Activated CD4-positive, alpha-beta memory T cell treated with anti-CD3 and anti-CD28 coated beads for 36 hours (primary cell): Measurements from ENCODE around the gene SLX4IP. TPM values are rescaled to one million over a fixed set of nuclear protein-coding genes. Genes with fewer than 3 reads are reported as not detected.
"Not testable (repeated sequence)": the region's sequence is repeated elsewhere in the genome, so short reads cannot be mapped to it uniquely, and the experiment has no call there.

ENCODE experiments used
- CTCF ChIA-PET: fragments of 350-600 bp; sonication (Branson Sonifier 250); formaldehyde crosslinking; loops from one replicate; lab custom pipeline; 2021; ENCODE audit warnings: antibody characterized with exemption, inconsistent platforms; lab: Charles Lee
- POLR2A ChIA-PET: fragments of 350-600 bp; sonication (Branson Sonifier 250); formaldehyde crosslinking; loops from one replicate; lab custom pipeline; 2021; ENCODE audit warnings: antibody characterized with exemption; lab: Charles Lee
- DNase-seq: peaks from one replicate; pipeline ENCODE4 v3.0.0-alpha.2; 2020
- H3K27ac Mint-ChIP-seq: one replicate; pipeline ENCODE4 v1.8.0; 2021; ENCODE audit warnings: mixed read lengths
- H3K27me3 Mint-ChIP-seq: one replicate; pipeline ENCODE4 v1.8.0; 2021; ENCODE audit warnings: mixed read lengths
- H3K36me3 Mint-ChIP-seq: one replicate; pipeline ENCODE4 v1.8.0; 2021; ENCODE audit warnings: mixed read lengths
- H3K4me1 Mint-ChIP-seq: one replicate; pipeline ENCODE4 v1.8.0; 2021; ENCODE audit warnings: low read depth, mixed read lengths
- H3K4me3 Mint-ChIP-seq: one replicate; pipeline ENCODE4 v1.8.0; 2021; ENCODE audit warnings: mild to moderate bottlenecking, mixed read lengths
- H3K9me3 Mint-ChIP-seq: one replicate; pipeline ENCODE4 v1.8.0; 2021; ENCODE audit warnings: mixed read lengths
- intact Hi-C: fragments of 100-400 bp; cut with micrococcal nuclease; formaldehyde crosslinking; loops from one replicate; pipeline ENCODE4 v1.15.1; 2023
- total RNA-seq, 2 experiments: library from RNA; stranded (reverse); gene quantifications; one replicate each; pipeline ENCODE4 v1.2.3, GENCODE V29; 2021

SLX4IP gene
- total RNA-seq, 2 experiments from 2014 or later = 5.5 to 6.3 TPM

DNA sequence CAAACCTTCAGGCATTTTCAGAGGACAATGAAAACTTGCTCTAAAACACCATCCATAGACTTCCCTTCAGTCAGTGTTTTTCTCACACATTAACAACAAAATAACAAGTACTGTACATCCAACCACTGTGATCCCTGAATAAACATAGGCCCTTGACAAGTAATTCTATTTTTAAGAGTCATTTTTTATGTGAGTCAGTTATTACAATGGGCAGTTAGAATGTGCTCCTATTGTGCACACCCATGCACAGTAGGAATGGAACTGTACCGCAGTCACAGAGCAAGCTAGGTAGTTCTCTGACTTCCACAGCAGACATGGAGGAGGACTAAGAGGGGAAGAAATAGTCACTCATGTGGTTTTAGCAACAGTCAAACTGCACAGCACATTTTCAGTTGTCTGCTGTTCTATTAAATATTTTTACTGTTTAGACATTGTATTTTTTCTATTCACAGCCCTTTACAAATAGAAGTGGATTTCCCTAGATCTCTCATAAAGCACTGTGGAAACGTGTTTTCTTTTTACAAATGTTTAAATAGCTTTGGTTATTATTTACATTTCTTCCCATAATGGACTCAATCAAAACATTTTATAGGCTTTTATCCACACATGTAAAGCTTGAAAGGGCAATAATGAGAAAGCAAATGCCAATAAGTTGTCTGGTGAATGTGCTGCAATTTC is 138.3 kb downstream of the SLX4IP start:
- no peak overlapping the region for H3K4me3 Mint-ChIP-seq
- no peaks in the 10 kb centered on the region for H3K9me3 Mint-ChIP-seq
- no peak for DNase-seq
- intact Hi-C loops = no loop called here
- CTCF ChIA-PET = no interaction called here
- H3K27me3 Mint-ChIP-seq = no peaks in the 10 kb centered on the region
- H3K27ac Mint-ChIP-seq = no peak overlapping the region
- peaks cover 22% of the 10 kb centered on the region for H3K36me3 Mint-ChIP-seq
- POLR2A ChIA-PET = no interaction called here
- H3K4me1 Mint-ChIP-seq = peaks cover 15% of the 10 kb centered on the region

DNA sequence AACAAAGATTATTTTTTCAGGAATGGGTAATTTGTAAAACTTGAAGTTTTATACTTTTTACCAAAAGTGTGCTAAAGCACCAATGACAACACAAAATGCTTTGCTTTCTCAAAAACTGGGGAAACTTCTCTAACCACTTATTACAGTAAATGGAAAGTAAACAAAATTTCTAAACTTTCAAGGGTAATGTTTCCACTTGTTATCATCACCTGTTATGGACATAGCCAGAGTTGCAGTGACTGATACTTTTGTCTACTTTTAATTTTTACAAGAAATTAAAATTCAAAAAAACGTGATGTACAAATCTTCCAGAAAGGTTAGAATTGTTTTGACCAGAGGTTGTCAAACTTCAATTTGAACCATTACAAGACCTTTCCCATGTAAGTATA is 138.8 kb downstream of the SLX4IP start:
- H3K27me3 Mint-ChIP-seq = no peaks in the 10 kb centered on the region
- no peak for DNase-seq
- ChIA-PET POLR2A (no interaction called here), CTCF (no interaction called here)
- no peak overlapping the region for H3K27ac Mint-ChIP-seq
- H3K4me1 Mint-ChIP-seq = peaks cover 21% of the 10 kb centered on the region
- intact Hi-C loops = no loop called here
- H3K4me3 Mint-ChIP-seq = no peak overlapping the region
- peaks cover 18% of the 10 kb centered on the region for H3K36me3 Mint-ChIP-seq
- H3K9me3 Mint-ChIP-seq = no peaks in the 10 kb centered on the region

DNA sequence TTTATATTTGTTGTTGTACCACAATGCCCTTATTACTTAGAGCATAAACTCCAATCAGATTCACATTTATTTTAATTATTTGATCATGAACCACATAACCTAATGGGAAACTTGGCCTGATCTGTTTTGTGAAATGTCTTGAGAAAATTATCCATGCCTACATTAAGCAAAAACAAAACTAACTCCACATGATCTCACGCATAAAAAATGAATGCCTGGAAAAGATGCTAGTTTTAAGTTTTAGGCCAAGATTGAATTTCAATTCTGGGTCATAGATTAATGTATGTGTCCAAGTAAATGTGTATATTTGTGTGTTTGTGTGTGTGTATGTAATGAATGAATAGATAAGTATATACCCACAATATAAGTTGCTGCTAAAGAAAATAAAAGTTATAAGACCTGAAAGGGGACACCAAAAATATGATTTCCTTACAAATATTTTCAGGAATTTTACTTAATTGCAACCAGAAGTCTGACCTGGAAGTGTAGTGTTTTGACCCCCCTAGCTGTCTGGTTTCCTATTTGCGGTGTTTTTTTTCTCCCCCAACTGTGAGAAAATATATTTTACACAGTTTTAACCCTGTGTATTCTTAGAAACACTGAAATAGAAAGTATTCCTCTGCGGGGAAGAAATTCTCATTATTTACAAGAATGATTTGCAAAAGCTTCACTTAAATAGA is 141.4 kb downstream of the SLX4IP start:
- intact Hi-C loops = no loop called here
- no peak overlapping the region for H3K4me3 Mint-ChIP-seq
- DNase-seq = no peak
- CTCF ChIA-PET = no interaction called here
- H3K27me3 Mint-ChIP-seq = no peaks in the 10 kb centered on the region
- H3K4me1 Mint-ChIP-seq = peaks cover 12% of the 10 kb centered on the region
- peaks cover 18% of the 10 kb centered on the region for H3K36me3 Mint-ChIP-seq
- POLR2A ChIA-PET = no interaction called here
- no peaks in the 10 kb centered on the region for H3K9me3 Mint-ChIP-seq
- no peak overlapping the region for H3K27ac Mint-ChIP-seq

DNA sequence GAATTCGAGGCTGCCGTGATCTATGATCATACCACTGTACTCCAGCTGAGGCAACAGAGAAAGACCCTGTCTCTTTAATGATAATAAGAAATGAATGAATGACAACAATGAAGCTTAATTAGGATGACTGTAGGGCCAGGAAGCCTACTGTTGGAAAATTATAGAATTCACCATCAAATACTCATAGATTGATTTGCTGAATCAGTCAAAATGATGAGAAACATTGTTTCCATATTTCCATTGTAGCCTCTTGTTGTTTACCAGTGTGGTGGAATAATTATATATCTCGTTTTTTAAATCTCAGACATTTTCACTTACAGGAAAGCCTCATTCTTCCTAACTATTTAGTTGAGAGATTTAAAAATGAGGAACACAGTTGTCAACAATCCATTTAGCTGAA is 142.5 kb downstream of the SLX4IP start:
- H3K27ac Mint-ChIP-seq = no peak overlapping the region
- ChIA-PET POLR2A (no interaction called here), CTCF (no interaction called here)
- H3K36me3 Mint-ChIP-seq = peaks cover 15% of the 10 kb centered on the region
- no peaks in the 10 kb centered on the region for H3K27me3 Mint-ChIP-seq
- intact Hi-C loops = no loop called here
- H3K4me1 Mint-ChIP-seq = peaks cover 5% of the 10 kb centered on the region
- no peaks in the 10 kb centered on the region for H3K9me3 Mint-ChIP-seq
- no peak overlapping the region for H3K4me3 Mint-ChIP-seq
- no peak for DNase-seq

DNA sequence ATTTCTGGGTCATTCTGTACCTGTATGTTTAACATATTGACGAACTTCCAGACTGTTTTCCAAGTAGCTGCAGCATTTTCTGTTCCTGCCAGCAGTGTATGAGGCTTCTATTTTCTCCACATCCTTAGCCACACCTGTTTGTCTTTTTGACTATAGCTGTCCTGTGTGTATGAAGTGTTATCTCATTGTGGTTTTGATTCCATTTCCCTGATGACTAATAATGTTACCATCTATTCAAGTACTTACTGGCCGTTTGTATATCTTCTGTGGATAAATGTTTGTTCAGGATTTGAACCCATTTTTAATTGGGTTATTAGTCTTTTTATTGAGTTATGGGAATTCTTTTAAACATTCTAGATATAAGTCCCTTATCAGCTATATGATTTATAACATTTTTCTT is 143.5 kb downstream of the SLX4IP start:
- intact Hi-C loops = no loop called here
- Mint-ChIP-seq H3K4me1 (peaks cover 5% of the 10 kb centered on the region), H3K9me3 (no peaks in the 10 kb centered on the region), H3K36me3 (peaks cover 7% of the 10 kb centered on the region), H3K4me3 (no peak overlapping the region), H3K27me3 (no peaks in the 10 kb centered on the region), H3K27ac (no peak overlapping the region)
- DNase-seq = no peak
- ChIA-PET CTCF (interaction anchor here (1.2 kb wide), 1 partner anchor 23 kb away, joined by 4 read pairs; no protein-coding TSS in a partner anchor), POLR2A (no interaction called here)

DNA sequence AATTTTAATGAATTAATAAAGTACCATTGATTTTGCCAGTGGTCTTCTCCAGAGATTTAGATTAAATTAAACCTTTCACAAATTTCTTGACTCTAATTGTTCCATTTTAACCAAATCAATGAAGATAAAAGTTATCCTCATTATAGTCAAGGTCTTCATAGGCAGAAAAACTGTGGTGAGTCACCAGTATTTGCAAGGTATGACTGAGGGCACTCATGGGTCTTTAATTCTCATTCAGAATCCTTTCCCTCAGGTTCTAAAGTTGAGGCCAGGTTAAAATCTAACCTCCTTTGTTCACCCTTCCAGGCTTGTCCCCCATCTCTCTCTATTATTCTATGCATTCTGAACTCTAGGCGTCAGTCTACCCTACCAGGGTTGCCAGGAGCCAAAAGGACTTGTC is 144.8 kb downstream of the SLX4IP start:
- no peaks in the 10 kb centered on the region for H3K9me3 Mint-ChIP-seq
- H3K4me1 Mint-ChIP-seq = peaks cover 5% of the 10 kb centered on the region
- H3K27ac Mint-ChIP-seq = no peak overlapping the region
- intact Hi-C loops = no loop called here
- H3K4me3 Mint-ChIP-seq = no peak overlapping the region
- H3K27me3 Mint-ChIP-seq = no peaks in the 10 kb centered on the region
- no peak for DNase-seq
- ChIA-PET POLR2A (no interaction called here), CTCF (no interaction called here)
- peaks cover 4% of the 10 kb centered on the region for H3K36me3 Mint-ChIP-seq

DNA sequence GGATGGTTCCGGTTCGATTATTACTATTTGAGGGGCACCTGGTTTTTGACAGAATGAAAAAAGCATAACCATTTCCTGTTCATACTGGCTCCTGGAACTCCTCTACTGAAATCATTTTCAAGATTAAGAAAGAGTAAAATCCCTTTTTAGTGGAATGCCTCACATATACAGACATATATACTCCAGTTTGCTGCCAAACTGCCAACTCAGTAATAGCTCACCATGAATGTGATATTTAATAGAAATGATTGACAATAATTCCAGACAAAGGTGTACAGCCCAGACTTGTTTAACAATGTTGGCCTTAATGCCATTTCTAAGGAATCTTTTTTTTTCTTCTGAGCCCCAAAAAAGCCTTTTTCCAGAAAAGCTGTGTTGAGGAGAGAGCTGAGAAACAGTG is 145.6 kb downstream of the SLX4IP start:
- CTCF ChIA-PET = interaction anchor here (1.9 kb wide), 1 partner anchor 14 kb away, joined by 7 read pairs; no protein-coding TSS in a partner anchor

DNA sequence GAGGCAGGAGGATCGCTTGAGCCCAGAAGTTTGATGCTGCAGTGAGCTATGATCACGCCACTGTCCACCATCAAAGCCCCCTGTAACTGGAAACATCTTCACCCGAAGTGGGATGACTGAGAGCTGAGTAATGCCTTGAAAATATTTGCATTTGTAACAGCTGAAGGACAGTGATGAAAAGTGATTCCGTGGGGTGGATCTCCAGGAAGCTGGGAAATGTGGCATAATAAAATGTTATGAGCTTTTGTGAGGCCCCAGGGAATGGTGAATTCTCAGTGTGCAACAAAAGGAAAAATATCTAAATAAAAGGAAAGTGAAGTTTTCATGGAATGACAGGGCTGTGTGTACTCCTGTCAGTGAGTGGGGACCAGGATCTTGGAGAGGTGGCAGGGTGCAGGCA is 146.7 kb downstream of the SLX4IP start:
- H3K9me3 Mint-ChIP-seq = no peaks in the 10 kb centered on the region
- POLR2A ChIA-PET = no interaction called here
- no peaks in the 10 kb centered on the region for H3K27me3 Mint-ChIP-seq
- H3K4me1 Mint-ChIP-seq = peaks cover 5% of the 10 kb centered on the region
- H3K36me3 Mint-ChIP-seq = peaks cover 4% of the 10 kb centered on the region
- H3K4me3 Mint-ChIP-seq = no peak overlapping the region
- CTCF ChIA-PET = interaction anchor here (1.9 kb wide), 1 partner anchor 13 kb away, joined by 7 read pairs; no protein-coding TSS in a partner anchor
- H3K27ac Mint-ChIP-seq = no peak overlapping the region
- no peak for DNase-seq
- intact Hi-C loops = no loop called here

More for the DNA sequence above, 145.6 kb downstream of the SLX4IP start:
- Mint-ChIP-seq H3K4me3 (no peak overlapping the region), H3K9me3 (no peaks in the 10 kb centered on the region), H3K4me1 (peaks cover 5% of the 10 kb centered on the region), H3K36me3 (peaks cover 4% of the 10 kb centered on the region), H3K27me3 (no peaks in the 10 kb centered on the region), H3K27ac (no peak overlapping the region)
- intact Hi-C loops = no loop called here
- DNase-seq = no peak
- POLR2A ChIA-PET = no interaction called here

DNA sequence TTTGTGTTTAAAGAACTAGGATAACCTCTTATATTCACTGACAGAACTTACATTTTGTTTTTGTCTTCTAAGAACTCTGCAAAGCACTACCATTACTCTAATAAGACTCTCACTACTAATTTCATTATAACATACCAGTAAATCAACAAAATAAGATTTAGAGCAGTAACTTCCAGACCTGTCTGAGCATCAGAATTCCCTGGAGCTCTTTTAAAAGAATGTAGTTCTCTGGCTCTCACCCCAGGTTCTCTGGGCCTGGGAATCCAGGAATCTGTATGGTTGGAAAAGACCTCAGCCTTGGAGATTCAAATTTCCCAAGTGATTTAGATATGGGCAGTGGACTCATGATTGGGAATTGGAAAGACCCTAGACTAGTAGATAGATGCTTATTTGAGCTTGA is 149.3 kb downstream of the SLX4IP start:
- CTCF ChIA-PET = no interaction called here

DNA sequence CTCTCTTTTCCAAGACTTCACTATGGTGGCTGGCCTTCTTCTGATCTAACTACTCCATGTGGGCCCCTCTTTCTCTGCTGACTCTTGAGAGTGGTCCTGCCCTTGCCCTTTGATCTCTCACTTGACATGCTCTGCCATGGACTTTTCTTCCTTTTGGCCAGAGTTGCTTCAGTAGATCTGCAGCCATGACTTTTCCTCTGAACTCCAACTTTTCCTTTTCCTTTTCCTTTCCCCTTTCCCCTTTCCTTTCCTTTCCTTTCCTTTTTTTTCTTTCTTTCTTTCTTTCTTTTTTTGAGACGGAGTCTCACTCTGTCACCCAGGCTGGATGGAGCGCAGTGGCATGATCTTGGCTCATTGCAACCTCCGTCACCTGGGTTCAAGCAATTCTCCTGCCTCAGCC is 150.2 kb downstream of the SLX4IP start:
- peaks cover under 1% of the 10 kb centered on the region for H3K36me3 Mint-ChIP-seq

More for the DNA sequence above, 149.3 kb downstream of the SLX4IP start:
- Mint-ChIP-seq H3K27ac (no peak overlapping the region), H3K9me3 (no peaks in the 10 kb centered on the region), H3K4me1 (no peaks in the 10 kb centered on the region), H3K4me3 (no peak overlapping the region), H3K36me3 (peaks cover 4% of the 10 kb centered on the region), H3K27me3 (no peaks in the 10 kb centered on the region)
- DNase-seq = no peak
- POLR2A ChIA-PET = no interaction called here
- intact Hi-C loops = no loop called here

DNA sequence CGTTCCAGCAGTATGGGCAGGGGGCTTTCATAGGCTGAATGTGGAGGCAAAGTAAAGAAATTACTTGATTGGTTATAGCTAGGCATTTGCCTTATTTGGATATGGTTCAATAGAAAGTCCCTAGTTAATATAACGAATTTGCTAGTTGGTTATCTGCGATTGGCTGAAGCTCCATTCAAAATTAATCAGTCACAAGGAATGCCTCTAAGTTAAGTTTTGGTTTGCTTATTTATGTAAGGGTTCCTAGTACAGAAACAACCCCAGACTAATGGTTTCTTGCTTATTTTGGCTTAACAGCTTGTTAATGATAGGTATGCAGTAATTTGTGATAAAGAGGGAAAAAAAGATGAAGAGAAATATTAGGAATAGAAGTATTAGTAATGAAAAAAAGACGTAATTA is 151.2 kb downstream of the SLX4IP start:
- H3K4me3 Mint-ChIP-seq = no peak overlapping the region
- H3K9me3 Mint-ChIP-seq = no peaks in the 10 kb centered on the region
- no peaks in the 10 kb centered on the region for H3K27me3 Mint-ChIP-seq
- DNase-seq = no peak
- intact Hi-C loops = no loop called here
- POLR2A ChIA-PET = no interaction called here
- H3K4me1 Mint-ChIP-seq = no peaks in the 10 kb centered on the region
- H3K27ac Mint-ChIP-seq = no peak overlapping the region
- H3K36me3 Mint-ChIP-seq = no peaks in the 10 kb centered on the region
- CTCF ChIA-PET = interaction anchor here (1.0 kb wide), 1 partner anchor 20 kb away, joined by 3 read pairs; no protein-coding TSS in a partner anchor

More for the DNA sequence above, 150.2 kb downstream of the SLX4IP start:
- Mint-ChIP-seq H3K27me3 (no peaks in the 10 kb centered on the region), H3K4me1 (no peaks in the 10 kb centered on the region), H3K9me3 (no peaks in the 10 kb centered on the region), H3K4me3 (no peak overlapping the region), H3K27ac (no peak overlapping the region)
- POLR2A ChIA-PET = no interaction called here
- intact Hi-C loops = no loop called here
- no peak for DNase-seq
- CTCF ChIA-PET = interaction anchor here (1.0 kb wide), 1 partner anchor 19 kb away, joined by 3 read pairs; no protein-coding TSS in a partner anchor

DNA sequence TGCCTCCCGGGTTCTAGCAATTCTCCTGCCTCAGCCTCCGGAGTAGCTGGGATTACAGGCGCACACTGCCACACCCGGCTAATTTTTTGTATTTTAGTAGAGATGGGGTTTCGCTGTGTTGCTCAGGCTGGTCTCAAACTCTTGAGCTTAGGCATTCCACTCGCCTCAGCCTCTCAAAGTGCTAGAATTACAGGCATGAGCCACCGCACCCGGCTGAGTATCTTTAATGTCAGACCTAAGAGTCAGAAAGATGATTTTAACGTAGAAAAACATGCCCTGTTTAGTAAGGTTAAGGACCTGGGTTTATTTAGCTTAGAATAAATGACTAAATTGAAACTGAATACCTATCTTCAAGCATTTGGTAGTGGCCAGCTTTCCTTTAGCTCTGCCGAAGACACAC is 155.3 kb downstream of the SLX4IP start:
- H3K9me3 Mint-ChIP-seq, H3K4me3 Mint-ChIP-seq, H3K27me3 Mint-ChIP-seq, DNase-seq, H3K4me1 Mint-ChIP-seq, H3K36me3 Mint-ChIP-seq, intact Hi-C loops, POLR2A ChIA-PET, H3K27ac Mint-ChIP-seq: not testable (repeated sequence)
- CTCF ChIA-PET = interaction anchor here (1.0 kb wide), 1 partner anchor 13 kb away, joined by 3 read pairs; no protein-coding TSS in a partner anchor
